ENCODE data around the gene MYBL2.

GRCh38 chr20:43727980-43728590 is 61.2 kb downstream of the MYBL2 start:
- TF ChIP-seq EZH2 (IDR thresholded peaks at IDR 0.05; ENCODE audit: borderline replicate concordance) (no peak), EZH2phosphoT487 (IDR thresholded peaks at IDR 0.05; ENCODE audit: low read depth, severe bottlenecking, unreplicated experiment) (no peak)
